Glutamatergic neuron (in vitro differentiated cells): Measurements from ENCODE around the gene FHOD3. TPM values are rescaled to one million over a fixed set of nuclear protein-coding genes. Genes with fewer than 3 reads are reported as not detected.

Experiments used
- DNase-seq: peaks from one replicate; pipeline ENCODE4 v3.0.0; 2022
- H3K27ac Mint-ChIP-seq: one replicate; pipeline ENCODE4 v1.8.0; 2020; ENCODE audit warnings: mild to moderate bottlenecking, mixed read lengths, inconsistent platforms; ENCODE audit not compliant: unreplicated experiment
- H3K27me3 Mint-ChIP-seq: one replicate; pipeline ENCODE4 v1.8.0; 2020; ENCODE audit warnings: mild to moderate bottlenecking, moderate library complexity, mixed read lengths, inconsistent platforms; ENCODE audit not compliant: unreplicated experiment
- H3K36me3 Mint-ChIP-seq: one replicate; pipeline ENCODE4 v1.8.0; 2020; ENCODE audit warnings: mild to moderate bottlenecking, mixed read lengths, inconsistent platforms; ENCODE audit not compliant: unreplicated experiment
- H3K4me1 Mint-ChIP-seq: one replicate; pipeline ENCODE4 v1.8.0; 2020; ENCODE audit warnings: mild to moderate bottlenecking, low read depth, mixed read lengths, inconsistent platforms; ENCODE audit not compliant: unreplicated experiment
- H3K4me3 Mint-ChIP-seq: one replicate; pipeline ENCODE4 v1.8.0; 2020; ENCODE audit warnings: mild to moderate bottlenecking, mixed read lengths, inconsistent platforms; ENCODE audit not compliant: unreplicated experiment
- H3K9me3 Mint-ChIP-seq: one replicate; pipeline ENCODE4 v1.8.0; 2020; ENCODE audit warnings: mild to moderate bottlenecking, moderate library complexity, mixed read lengths, inconsistent platforms; ENCODE audit not compliant: unreplicated experiment
- CTCF ChIP-seq: fragments of 200-600 bp; sonication (generic); IDR thresholded peaks from one replicate; pipeline ENCODE4 v1.5.0; 2021; ENCODE audit not compliant: partially characterized antibody, unreplicated experiment
- total RNA-seq: library from RNA; stranded (reverse); fragmentation: NEBNext Ultra II Directional; extraction: Animal tissue kit (Norgen Biotek cat#: 25700); gene quantifications from one replicate; pipeline ENCODE4 v1.2.1, GENCODE V29; 2021; ENCODE audit not compliant: unreplicated experiment

The FHOD3 gene
- total RNA-seq, 1 donor from 2014 or later, result 21.2 TPM

- Mint-ChIP-seq H3K27ac (no peak overlapping the region), H3K4me1 (no peaks in the 10 kb centered on the region), H3K9me3 (peaks cover 3% of the 10 kb centered on the region), H3K27me3 (no peaks in the 10 kb centered on the region), H3K36me3 (no peaks in the 10 kb centered on the region), H3K4me3 (no peak overlapping the region)
- TF ChIP-seq CTCF, result no peak
- no peak for DNase-seq
These were observed 203.6 kb downstream of the FHOD3 start for GRCh38 chr18:36501100-36501499.

- no peak overlapping the region for H3K27ac Mint-ChIP-seq
- DNase-seq, result no peak
- H3K4me3 Mint-ChIP-seq, result no peak overlapping the region
- H3K4me1 Mint-ChIP-seq, result no peaks in the 10 kb centered on the region
- H3K9me3 Mint-ChIP-seq, result peaks cover 3% of the 10 kb centered on the region
- no peaks in the 10 kb centered on the region for H3K27me3 Mint-ChIP-seq
- no peak for TF ChIP-seq CTCF
- no peaks in the 10 kb centered on the region for H3K36me3 Mint-ChIP-seq
These were observed 206.0 kb downstream of the FHOD3 start for GRCh38 chr18:36503477-36503876.

- no peaks in the 10 kb centered on the region for H3K36me3 Mint-ChIP-seq
- H3K4me1 Mint-ChIP-seq, result no peaks in the 10 kb centered on the region
- no peak overlapping the region for H3K27ac Mint-ChIP-seq
- no peak overlapping the region for H3K4me3 Mint-ChIP-seq
- H3K9me3 Mint-ChIP-seq, result peaks cover 3% of the 10 kb centered on the region
- no peak for TF ChIP-seq CTCF
- no peak for DNase-seq
- no peaks in the 10 kb centered on the region for H3K27me3 Mint-ChIP-seq
These were observed 207.4 kb downstream of the FHOD3 start for GRCh38 chr18:36504928-36505327.

GRCh38 chr18:36505665-36506064 is 208.2 kb downstream of the FHOD3 start:
- no peak overlapping the region for H3K4me3 Mint-ChIP-seq
- TF ChIP-seq CTCF, result no peak
- H3K27me3 Mint-ChIP-seq, result no peaks in the 10 kb centered on the region

GRCh38 chr18:36509646-36510197 is 212.2 kb downstream of the FHOD3 start:
- Mint-ChIP-seq H3K27ac (no peak overlapping the region), H3K4me1 (peaks cover 6% of the 10 kb centered on the region), H3K36me3 (no peaks in the 10 kb centered on the region), H3K9me3 (no peaks in the 10 kb centered on the region), H3K4me3 (no peak overlapping the region), H3K27me3 (no peaks in the 10 kb centered on the region)
- no peak for TF ChIP-seq CTCF
- DNase-seq, result no peak

More at GRCh38 chr18:36505665-36506064, 208.2 kb downstream of the FHOD3 start:
- Mint-ChIP-seq H3K9me3 (peaks cover 3% of the 10 kb centered on the region), H3K4me1 (no peaks in the 10 kb centered on the region), H3K36me3 (no peaks in the 10 kb centered on the region), H3K27ac (no peak overlapping the region)
- no peak for DNase-seq
